ENCODE data around the gene TMEM163.
"Not testable (repeated sequence)": the region's sequence is repeated elsewhere in the genome, so short reads cannot be mapped to it uniquely, and the experiment has no call there.

The TMEM163 gene

DNA sequence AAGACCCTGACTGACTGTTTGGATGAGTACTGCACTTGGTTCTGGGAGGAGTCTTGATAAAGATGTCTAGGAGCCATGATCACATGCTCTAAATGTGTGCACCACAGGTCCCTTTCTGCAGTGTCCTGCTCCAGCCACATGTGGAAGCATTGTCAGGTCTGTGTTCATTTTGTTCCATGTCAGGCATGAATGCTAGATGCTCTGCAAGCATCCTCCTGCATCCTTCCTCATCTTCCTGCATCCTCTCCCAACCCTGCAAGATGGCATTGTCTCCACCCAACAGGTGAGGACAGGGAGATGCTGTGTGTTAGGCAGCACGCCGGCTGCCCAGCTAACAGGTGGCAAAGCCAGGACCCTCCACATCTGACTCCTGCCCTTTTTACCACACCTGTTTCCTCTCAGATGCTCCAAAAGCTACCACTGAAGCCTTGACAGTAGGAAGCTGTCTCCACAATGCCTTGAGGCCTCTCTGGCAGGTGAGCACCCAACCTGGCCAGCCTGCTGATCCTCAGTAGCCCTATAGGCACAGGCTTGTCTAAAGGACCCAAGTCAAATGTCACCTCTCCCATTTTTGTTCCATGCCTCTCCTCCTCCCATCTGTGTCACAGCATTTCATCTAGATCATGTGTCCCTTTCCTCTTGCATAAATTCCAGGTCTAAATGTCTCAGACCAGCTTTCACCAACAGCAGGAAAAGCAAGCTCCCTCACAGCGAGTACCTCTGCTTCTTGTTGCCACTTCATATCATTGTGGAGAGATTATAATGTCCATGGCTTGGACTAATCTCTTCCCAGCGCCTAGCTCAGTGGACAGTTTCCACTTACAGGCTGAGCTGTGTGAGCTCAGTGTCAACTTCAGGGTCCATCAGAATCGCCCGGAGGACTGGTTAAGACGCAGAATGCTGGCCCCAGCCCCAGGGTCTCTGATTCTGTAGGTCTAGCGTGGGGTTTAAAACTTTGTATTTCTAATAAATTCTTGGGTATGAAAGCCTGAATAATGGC is 55.0 kb downstream of the TMEM163 start:
- H3K4me3 ChIP-seq (ENCODE audit: low read depth in 1 of 2, low read length in 1 of 2) = no peak overlapping the region
- no peaks in the 10 kb centered on the region for H3K36me3 ChIP-seq
- H3K9me3 ChIP-seq = no peaks in the 10 kb centered on the region
- H3K27ac ChIP-seq = no peak overlapping the region
- no peaks in the 10 kb centered on the region for H3K4me1 ChIP-seq (ENCODE audit: control insufficient read depth in 1 of 2, insufficient read depth in 1 of 2, low read depth in 1 of 2, low read length in 1 of 2)
- TF ChIP-seq, protein P1, sequence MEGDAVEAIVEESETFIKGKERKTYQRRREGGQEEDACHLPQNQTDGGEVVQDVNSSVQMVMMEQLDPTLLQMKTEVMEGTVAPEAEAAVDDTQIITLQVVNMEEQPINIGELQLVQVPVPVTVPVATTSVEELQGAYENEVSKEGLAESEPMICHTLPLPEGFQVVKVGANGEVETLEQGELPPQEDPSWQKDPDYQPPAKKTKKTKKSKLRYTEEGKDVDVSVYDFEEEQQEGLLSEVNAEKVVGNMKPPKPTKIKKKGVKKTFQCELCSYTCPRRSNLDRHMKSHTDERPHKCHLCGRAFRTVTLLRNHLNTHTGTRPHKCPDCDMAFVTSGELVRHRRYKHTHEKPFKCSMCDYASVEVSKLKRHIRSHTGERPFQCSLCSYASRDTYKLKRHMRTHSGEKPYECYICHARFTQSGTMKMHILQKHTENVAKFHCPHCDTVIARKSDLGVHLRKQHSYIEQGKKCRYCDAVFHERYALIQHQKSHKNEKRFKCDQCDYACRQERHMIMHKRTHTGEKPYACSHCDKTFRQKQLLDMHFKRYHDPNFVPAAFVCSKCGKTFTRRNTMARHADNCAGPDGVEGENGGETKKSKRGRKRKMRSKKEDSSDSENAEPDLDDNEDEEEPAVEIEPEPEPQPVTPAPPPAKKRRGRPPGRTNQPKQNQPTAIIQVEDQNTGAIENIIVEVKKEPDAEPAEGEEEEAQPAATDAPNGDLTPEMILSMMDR (IDR thresholded peaks at IDR 0.05) = no peak
- H3K27me3 ChIP-seq = peaks cover 9% of the 10 kb centered on the region

DNA sequence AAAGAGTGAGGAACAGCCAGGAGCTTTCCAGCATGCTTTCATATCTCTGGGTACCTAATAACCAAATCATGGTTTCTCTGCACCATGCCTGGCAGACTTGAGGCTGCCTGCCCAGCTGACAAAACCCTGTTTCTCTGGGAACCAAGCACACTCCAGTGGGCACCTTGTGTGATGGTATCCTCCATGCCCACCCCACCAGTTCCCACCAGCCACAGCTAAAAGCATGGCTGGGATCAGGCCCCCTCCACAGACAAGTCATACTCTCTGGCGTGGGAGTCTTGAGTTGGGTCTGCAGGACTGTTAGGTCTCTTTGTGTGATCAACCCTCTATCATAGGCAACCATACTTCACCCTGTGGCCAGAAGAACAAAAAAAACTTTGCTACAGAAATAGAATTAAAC is 56.0 kb downstream of the TMEM163 start:
- Histone ChIP-seq H3K9me3 (no peaks in the 10 kb centered on the region), H3K27me3 (peaks cover 9% of the 10 kb centered on the region), H3K4me3 (ENCODE audit: low read depth in 1 of 2, low read length in 1 of 2) (no peak overlapping the region), H3K4me1 (ENCODE audit: control insufficient read depth in 1 of 2, insufficient read depth in 1 of 2, low read depth in 1 of 2, low read length in 1 of 2) (no peaks in the 10 kb centered on the region), H3K36me3 (no peaks in the 10 kb centered on the region), H3K27ac (no peak overlapping the region)
- TF ChIP-seq, protein P1 (IDR thresholded peaks at IDR 0.05) = no peak

DNA sequence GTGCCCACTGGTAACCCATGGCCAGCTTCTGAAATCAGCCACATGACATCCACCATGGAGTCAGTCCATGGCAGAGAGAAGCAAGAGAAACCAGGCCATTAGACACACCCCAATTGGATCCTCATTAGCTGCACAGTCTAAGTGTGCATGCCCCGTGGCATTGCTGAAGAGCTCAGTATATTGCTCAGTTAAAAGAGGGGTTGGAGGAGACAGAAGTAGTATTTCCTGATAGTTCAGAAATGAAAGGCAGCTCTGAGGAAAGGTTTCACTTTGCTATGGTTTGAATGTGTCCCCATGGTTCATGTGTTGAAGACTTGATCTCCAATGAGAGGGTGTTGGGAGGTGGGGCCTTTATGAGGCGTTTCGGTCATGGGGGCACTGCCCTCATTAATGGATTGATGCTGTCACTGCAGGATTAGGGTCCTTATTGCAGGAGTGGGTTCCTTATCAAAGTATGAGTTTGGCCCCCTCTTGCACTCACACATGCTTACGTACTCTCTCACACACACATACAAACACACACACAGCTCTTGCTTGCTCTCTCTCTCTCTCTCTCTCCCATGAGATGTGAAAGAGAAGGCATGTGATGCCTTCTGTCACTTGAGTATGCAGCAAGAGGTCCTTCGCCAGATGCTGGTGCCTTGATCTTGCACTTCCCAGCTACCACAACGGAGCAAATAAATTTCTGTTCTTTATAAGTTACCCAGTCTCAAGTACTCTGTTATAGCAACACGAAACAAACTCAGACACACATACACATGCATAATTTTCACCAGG is 58.0 kb downstream of the TMEM163 start:
- H3K36me3 ChIP-seq = no peaks in the 10 kb centered on the region
- no peaks in the 10 kb centered on the region for H3K27me3 ChIP-seq
- TF ChIP-seq, protein P1 (IDR thresholded peaks at IDR 0.05) = no peak
- no peaks in the 10 kb centered on the region for H3K4me1 ChIP-seq (ENCODE audit: control insufficient read depth in 1 of 2, insufficient read depth in 1 of 2, low read depth in 1 of 2, low read length in 1 of 2)
- H3K4me3 ChIP-seq (ENCODE audit: low read depth in 1 of 2, low read length in 1 of 2) = no peak overlapping the region
- H3K27ac ChIP-seq = no peak overlapping the region
- no peaks in the 10 kb centered on the region for H3K9me3 ChIP-seq

DNA sequence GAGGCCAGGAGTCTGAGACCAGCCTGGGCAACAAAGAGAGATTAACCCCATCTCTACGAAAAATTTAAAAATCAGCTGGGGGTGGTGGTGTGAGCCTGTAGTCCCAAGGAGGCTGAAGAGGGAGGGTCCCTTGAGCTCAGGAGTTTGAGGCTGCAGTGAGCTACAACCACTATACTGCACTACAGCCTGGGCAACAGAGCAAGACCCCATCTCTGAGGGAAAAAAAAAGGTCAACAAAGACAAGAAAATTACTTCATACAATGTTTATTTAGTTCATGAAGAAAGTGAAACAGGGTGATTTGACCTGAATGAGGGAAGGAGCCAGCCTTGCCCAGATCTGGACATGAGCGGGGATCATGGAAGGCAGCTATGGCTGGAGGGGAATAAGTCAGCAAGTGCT is 59.1 kb downstream of the TMEM163 start:
- Histone ChIP-seq H3K27ac (no peak overlapping the region), H3K4me3 (ENCODE audit: low read depth in 1 of 2, low read length in 1 of 2) (no peak overlapping the region), H3K27me3 (no peaks in the 10 kb centered on the region), H3K9me3 (no peaks in the 10 kb centered on the region), H3K4me1 (ENCODE audit: control insufficient read depth in 1 of 2, insufficient read depth in 1 of 2, low read depth in 1 of 2, low read length in 1 of 2) (no peaks in the 10 kb centered on the region), H3K36me3 (no peaks in the 10 kb centered on the region)
- TF ChIP-seq, protein P1 (IDR thresholded peaks at IDR 0.05) = no peak

DNA sequence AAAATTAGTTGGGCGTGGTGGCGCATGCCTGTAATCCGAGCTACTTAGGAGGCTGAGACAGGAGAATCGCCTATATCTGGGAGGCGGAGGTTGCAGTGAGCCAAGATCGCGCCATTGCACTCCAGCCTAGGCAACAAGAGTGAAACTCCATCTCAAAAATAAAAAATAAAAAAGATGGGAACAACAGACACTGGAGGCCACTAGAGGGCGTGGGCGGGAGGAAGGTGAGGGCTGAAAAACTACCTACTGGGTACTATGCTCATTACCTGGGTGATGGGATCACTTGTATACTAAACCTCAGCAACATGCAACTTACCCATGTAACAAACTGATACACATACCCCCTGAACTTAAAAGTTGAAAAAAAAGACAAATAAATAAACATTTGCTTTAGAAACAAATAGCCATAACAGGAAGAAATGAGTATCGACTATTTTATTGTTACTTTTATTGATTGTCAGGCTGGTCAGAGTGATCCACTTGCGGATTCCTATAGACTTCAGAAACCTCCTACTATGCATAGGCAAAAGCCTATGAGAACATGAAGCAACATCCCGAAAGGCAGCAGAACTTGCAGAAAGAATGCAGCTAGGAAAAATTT is 61.0 kb downstream of the TMEM163 start:
- TF ChIP-seq, protein P1 (IDR thresholded peaks at IDR 0.05) = no peak
- Histone ChIP-seq H3K27ac (no peak overlapping the region), H3K27me3 (no peaks in the 10 kb centered on the region), H3K4me1 (ENCODE audit: control insufficient read depth in 1 of 2, insufficient read depth in 1 of 2, low read depth in 1 of 2, low read length in 1 of 2) (no peaks in the 10 kb centered on the region), H3K9me3 (no peaks in the 10 kb centered on the region), H3K4me3 (ENCODE audit: low read depth in 1 of 2, low read length in 1 of 2) (no peak overlapping the region), H3K36me3 (no peaks in the 10 kb centered on the region)

DNA sequence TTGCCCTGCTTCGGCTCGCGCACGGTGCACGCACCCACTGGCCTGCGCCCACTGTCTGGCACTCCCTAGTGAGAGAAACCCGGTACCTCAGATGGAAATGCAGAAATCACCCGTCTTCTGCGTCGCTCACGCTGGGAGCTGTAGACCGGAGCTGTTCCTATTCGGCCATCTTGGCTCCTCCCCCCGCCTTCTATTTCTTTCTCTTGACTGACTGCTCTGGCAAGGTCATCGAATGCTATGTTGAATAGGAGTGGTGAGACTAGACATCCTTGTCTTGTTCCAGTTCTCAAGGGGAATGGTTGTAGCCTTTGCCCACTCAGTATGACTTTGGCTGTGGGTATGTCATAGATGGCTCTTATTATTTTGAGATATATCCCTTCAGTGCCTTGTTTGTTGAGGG is 62.4 kb downstream of the TMEM163 start:
- H3K4me3 ChIP-seq (ENCODE audit: low read depth in 1 of 2, low read length in 1 of 2); H3K27ac ChIP-seq; H3K9me3 ChIP-seq; H3K36me3 ChIP-seq; H3K27me3 ChIP-seq; H3K4me1 ChIP-seq (ENCODE audit: control insufficient read depth in 1 of 2, insufficient read depth in 1 of 2, low read depth in 1 of 2, low read length in 1 of 2): not testable (repeated sequence)
